Measurements from ENCODE around the gene NSG2. TPM values are rescaled to one million over a fixed set of nuclear protein-coding genes. Genes with fewer than 3 reads are reported as not detected.

NSG2 gene
- not detected for total RNA-seq
- not detected for polyA plus RNA-seq

- Mint-ChIP-seq H3K9me3 (peaks cover 0 to 8% (median 0%) of the 10 kb centered on the region in 5 donors), H3K36me3 (no peaks in the 10 kb centered on the region), H3K27ac (no peak within 1 kb of the TSS), H3K27me3 (peaks cover 8 to 19% of the 10 kb centered on the region in 2 donors), H3K4me1 (no peaks in the 10 kb centered on the region), H3K4me3 (no peak within 1 kb of the TSS)
- no peak within 1 kb of the TSS for H3K4me3 ChIP-seq (ENCODE audit: low read length)
- no peak within 1 kb of the TSS for H3K27ac ChIP-seq (ENCODE audit: low read depth, low read length)
- no peaks in the 10 kb centered on the region for H3K36me3 ChIP-seq (ENCODE audit: insufficient read depth, low read length)
- no peaks in the 10 kb centered on the region for H3K4me1 ChIP-seq (ENCODE audit: insufficient read depth, low read length)
- no peaks in the 10 kb centered on the region for H3K27me3 ChIP-seq (ENCODE audit: insufficient read depth, low read length, poor library complexity, severe bottlenecking)
- ChIA-PET POLR2A (no interaction called here), CTCF (no interaction called here)
- no peaks in the 10 kb centered on the region for H3K9me3 ChIP-seq (ENCODE audit: low read length)
- DNase-seq, result no peak
Measured at GRCh38 chr5:174045470-174046025, at the start of gene NSG2. Gene NSG2 (plus strand): TSS chr5:174045706. CDS start chr5:174046756, 1,050 bp downstream.

GRCh38 chr5:173997331-173997730, 48.2 kb upstream of the NSG2 start:
- Mint-ChIP-seq H3K27me3 (peaks cover 3 to 31% of the 10 kb centered on the region in 2 donors), H3K4me1 (no peaks in the 10 kb centered on the region), H3K36me3 (no peaks in the 10 kb centered on the region), H3K27ac (no peak overlapping the region), H3K9me3 (no peaks in the 10 kb centered on the region), H3K4me3 (no peak overlapping the region)
- POLR2A ChIA-PET, result no interaction called here
- H3K36me3 ChIP-seq (ENCODE audit: insufficient read depth, low read length), result no peaks in the 10 kb centered on the region
- no peak overlapping the region for H3K27ac ChIP-seq (ENCODE audit: low read depth, low read length)
- CTCF ChIA-PET, result no interaction called here
- DNase-seq, result no peak
- H3K9me3 ChIP-seq (ENCODE audit: low read length), result no peaks in the 10 kb centered on the region
- no peaks in the 10 kb centered on the region for H3K27me3 ChIP-seq (ENCODE audit: insufficient read depth, low read length, poor library complexity, severe bottlenecking)
- no peaks in the 10 kb centered on the region for H3K4me1 ChIP-seq (ENCODE audit: insufficient read depth, low read length)
- no peak overlapping the region for H3K4me3 ChIP-seq (ENCODE audit: low read length)

GRCh38 chr5:173998531-173998930, 47.0 kb upstream of the NSG2 start:
- H3K4me1 ChIP-seq (ENCODE audit: insufficient read depth, low read length), result no peaks in the 10 kb centered on the region

GRCh38 chr5:174000076-174000475, 45.4 kb upstream of the NSG2 start:
- Histone ChIP-seq H3K9me3 (ENCODE audit: low read length) (no peaks in the 10 kb centered on the region), H3K4me3 (ENCODE audit: low read length) (no peak overlapping the region), H3K36me3 (ENCODE audit: insufficient read depth, low read length) (no peaks in the 10 kb centered on the region), H3K27me3 (ENCODE audit: insufficient read depth, low read length, poor library complexity, severe bottlenecking) (no peaks in the 10 kb centered on the region), H3K4me1 (ENCODE audit: insufficient read depth, low read length) (no peaks in the 10 kb centered on the region), H3K27ac (ENCODE audit: low read depth, low read length) (no peak overlapping the region)
- ChIA-PET CTCF (no interaction called here), POLR2A (no interaction called here)
- no peaks in the 10 kb centered on the region for H3K9me3 Mint-ChIP-seq
- H3K4me3 Mint-ChIP-seq, result no peak overlapping the region
- H3K27ac Mint-ChIP-seq, result no peak overlapping the region
- DNase-seq, result no peak
- H3K27me3 Mint-ChIP-seq, result peaks cover 5 to 33% of the 10 kb centered on the region in 2 donors
- H3K36me3 Mint-ChIP-seq, result no peaks in the 10 kb centered on the region
- no peaks in the 10 kb centered on the region for H3K4me1 Mint-ChIP-seq

More at GRCh38 chr5:173998531-173998930, 47.0 kb upstream of the NSG2 start:
- H3K9me3 Mint-ChIP-seq, result no peaks in the 10 kb centered on the region
- H3K4me3 Mint-ChIP-seq, result no peak overlapping the region
- no peaks in the 10 kb centered on the region for H3K4me1 Mint-ChIP-seq
- no peaks in the 10 kb centered on the region for H3K36me3 ChIP-seq (ENCODE audit: insufficient read depth, low read length)
- ChIA-PET POLR2A (no interaction called here), CTCF (no interaction called here)
- no peaks in the 10 kb centered on the region for H3K27me3 ChIP-seq (ENCODE audit: insufficient read depth, low read length, poor library complexity, severe bottlenecking)
- no peak overlapping the region for H3K4me3 ChIP-seq (ENCODE audit: low read length)
- peaks cover 5 to 31% of the 10 kb centered on the region in 2 donors for H3K27me3 Mint-ChIP-seq
- no peak overlapping the region for H3K27ac ChIP-seq (ENCODE audit: low read depth, low read length)
- no peaks in the 10 kb centered on the region for H3K36me3 Mint-ChIP-seq
- no peak overlapping the region for H3K27ac Mint-ChIP-seq
- H3K9me3 ChIP-seq (ENCODE audit: low read length), result no peaks in the 10 kb centered on the region
- no peak for DNase-seq

GRCh38 chr5:174003795-174004194, 41.7 kb upstream of the NSG2 start:
- DNase-seq, result no peak
- no peaks in the 10 kb centered on the region for H3K9me3 ChIP-seq (ENCODE audit: low read length)
- no peaks in the 10 kb centered on the region for H3K4me1 Mint-ChIP-seq
- no peak overlapping the region for H3K27ac Mint-ChIP-seq
- H3K4me3 Mint-ChIP-seq, result no peak overlapping the region
- H3K27me3 ChIP-seq (ENCODE audit: insufficient read depth, low read length, poor library complexity, severe bottlenecking), result no peaks in the 10 kb centered on the region
- H3K4me3 ChIP-seq (ENCODE audit: low read length), result no peak overlapping the region
- no peak overlapping the region for H3K27ac ChIP-seq (ENCODE audit: low read depth, low read length)
- no peaks in the 10 kb centered on the region for H3K36me3 Mint-ChIP-seq
- no peaks in the 10 kb centered on the region for H3K4me1 ChIP-seq (ENCODE audit: insufficient read depth, low read length)
- H3K27me3 Mint-ChIP-seq, result peaks cover 5 to 28% of the 10 kb centered on the region in 2 donors
- POLR2A ChIA-PET, result no interaction called here
- no peaks in the 10 kb centered on the region for H3K36me3 ChIP-seq (ENCODE audit: insufficient read depth, low read length)
- no peaks in the 10 kb centered on the region for H3K9me3 Mint-ChIP-seq
- CTCF ChIA-PET, result no interaction called here

- no peak overlapping the region for H3K4me3 Mint-ChIP-seq
- DNase-seq, result no peak
- Histone ChIP-seq H3K4me3 (ENCODE audit: low read length) (no peak overlapping the region), H3K27ac (ENCODE audit: low read depth, low read length) (no peak overlapping the region), H3K4me1 (ENCODE audit: insufficient read depth, low read length) (no peaks in the 10 kb centered on the region), H3K9me3 (ENCODE audit: low read length) (no peaks in the 10 kb centered on the region), H3K36me3 (ENCODE audit: insufficient read depth, low read length) (no peaks in the 10 kb centered on the region), H3K27me3 (ENCODE audit: insufficient read depth, low read length, poor library complexity, severe bottlenecking) (no peaks in the 10 kb centered on the region)
- no peaks in the 10 kb centered on the region for H3K36me3 Mint-ChIP-seq
- no peaks in the 10 kb centered on the region for H3K9me3 Mint-ChIP-seq
- ChIA-PET CTCF (no interaction called here), POLR2A (no interaction called here)
- peaks cover 8 to 25% of the 10 kb centered on the region in 2 donors for H3K27me3 Mint-ChIP-seq
- H3K4me1 Mint-ChIP-seq, result no peaks in the 10 kb centered on the region
- no peak overlapping the region for H3K27ac Mint-ChIP-seq
Measured at GRCh38 chr5:174008922-174009321, 36.6 kb upstream of the NSG2 start.

GRCh38 chr5:174010365-174010764, 35.1 kb upstream of the NSG2 start:
- Histone ChIP-seq H3K27me3 (ENCODE audit: insufficient read depth, low read length, poor library complexity, severe bottlenecking) (no peaks in the 10 kb centered on the region), H3K4me1 (ENCODE audit: insufficient read depth, low read length) (no peaks in the 10 kb centered on the region), H3K9me3 (ENCODE audit: low read length) (no peaks in the 10 kb centered on the region), H3K4me3 (ENCODE audit: low read length) (no peak overlapping the region), H3K27ac (ENCODE audit: low read depth, low read length) (no peak overlapping the region), H3K36me3 (ENCODE audit: insufficient read depth, low read length) (no peaks in the 10 kb centered on the region)
- Mint-ChIP-seq H3K27ac (no peak overlapping the region), H3K4me3 (no peak overlapping the region), H3K9me3 (no peaks in the 10 kb centered on the region), H3K27me3 (peaks cover 8 to 19% of the 10 kb centered on the region in 2 donors), H3K36me3 (no peaks in the 10 kb centered on the region), H3K4me1 (no peaks in the 10 kb centered on the region)
- ChIA-PET CTCF (no interaction called here), POLR2A (no interaction called here)
- no peak for DNase-seq

GRCh38 chr5:174011441-174011840, 34.1 kb upstream of the NSG2 start:
- Histone ChIP-seq H3K9me3 (ENCODE audit: low read length) (no peaks in the 10 kb centered on the region), H3K4me3 (ENCODE audit: low read length) (no peak overlapping the region), H3K36me3 (ENCODE audit: insufficient read depth, low read length) (no peaks in the 10 kb centered on the region), H3K27ac (ENCODE audit: low read depth, low read length) (no peak overlapping the region), H3K4me1 (ENCODE audit: insufficient read depth, low read length) (no peaks in the 10 kb centered on the region), H3K27me3 (ENCODE audit: insufficient read depth, low read length, poor library complexity, severe bottlenecking) (no peaks in the 10 kb centered on the region)
- DNase-seq, result no peak
- no peak overlapping the region for H3K27ac Mint-ChIP-seq
- H3K36me3 Mint-ChIP-seq, result no peaks in the 10 kb centered on the region
- H3K27me3 Mint-ChIP-seq, result peaks cover 8 to 13% of the 10 kb centered on the region in 2 donors
- POLR2A ChIA-PET, result no interaction called here
- H3K9me3 Mint-ChIP-seq, result no peaks in the 10 kb centered on the region
- no peak overlapping the region for H3K4me3 Mint-ChIP-seq
- CTCF ChIA-PET, result no interaction called here
- no peaks in the 10 kb centered on the region for H3K4me1 Mint-ChIP-seq

Measured in CD8-positive, alpha-beta memory T cell (primary cell).